H1 (cell line): ENCODE data around the gene MYO1F. TPM values are rescaled to one million over a fixed set of nuclear protein-coding genes. Genes with fewer than 3 reads are reported as not detected.

Experiments
- CTCF ChIA-PET: fragments of 300-600 bp; sonication (Branson Sonifier 250); formaldehyde crosslinking; loops from one replicate; lab custom pipeline; 2021; ENCODE audit not compliant: partially characterized antibody; lab: Charles Lee
- POLR2A ChIA-PET: fragments of 300-600 bp; sonication (Branson Sonifier 250); formaldehyde crosslinking; loops from one replicate; lab custom pipeline; 2021; ENCODE audit warnings: inconsistent platforms; ENCODE audit not compliant: partially characterized antibody; lab: Charles Lee
- DNase-seq, 2 experiments: peaks; one replicate each; pipeline versions ENCODE4 v3.0.0 to v3.0.0-alpha.2; 2010 to 2022; ENCODE audit warnings: low spot score in 2 of 2, low read depth in 1 of 2, mixed read lengths in 1 of 2
- FAIRE-seq: peaks from 2 replicates; lab custom pipeline; 2011; peaks lifted over from hg19 to GRCh38; lab: Jason Lieb, UNC
- H2AFZ ChIP-seq: 2 replicates; pipeline ENCODE4 v1.8.1; 2012; ENCODE audit warnings: low read length, inconsistent platforms
- H2AK5ac ChIP-seq: 2 replicates; pipeline ENCODE4 v1.6.1; 2013; ENCODE audit warnings: low read depth, low read length
- H2BK120ac ChIP-seq: replicated peaks from 2 replicates; pipeline ENCODE3; 2013; ENCODE audit warnings: low read depth, low read length, inconsistent platforms
- H2BK12ac ChIP-seq: 2 replicates; pipeline ENCODE4 v1.6.1; 2013; ENCODE audit warnings: low read depth, low read length
- H2BK15ac ChIP-seq: 2 replicates; pipeline ENCODE4 v1.6.1; 2013; ENCODE audit warnings: low read length
- H2BK20ac ChIP-seq: 2 replicates; pipeline ENCODE4 v1.6.1; 2013; ENCODE audit warnings: low read length
- H2BK5ac ChIP-seq: 2 replicates; pipeline ENCODE4 v1.6.1; 2013; ENCODE audit warnings: low read depth, low read length
- H3K14ac ChIP-seq: 2 replicates; pipeline ENCODE4 v1.6.1; 2013; ENCODE audit warnings: inconsistent platforms; ENCODE audit not compliant: insufficient read length
- H3K18ac ChIP-seq: 2 replicates; pipeline ENCODE4 v1.6.1; 2013; ENCODE audit warnings: low read length; ENCODE audit errors: extremely low read depth
- H3K23ac ChIP-seq: 2 replicates; pipeline ENCODE4 v1.6.1; 2013; ENCODE audit warnings: inconsistent platforms; ENCODE audit not compliant: insufficient read length
- H3K23me2 ChIP-seq: 2 replicates; pipeline ENCODE4 v1.6.1; 2013; ENCODE audit warnings: low read depth, low read length
- H3K27ac ChIP-seq: 2 replicates; pipeline ENCODE4 v1.6.1; 2011; ENCODE audit warnings: low read depth, low read length, inconsistent platforms
- H3K27me3 ChIP-seq, 4 experiments: replicated peaks in 1 of 4; 1 replicate in 1 of 4; 2 replicates in 3 of 4; pipeline versions ENCODE4 v1.6.1 to v1.8.1; 2011 to 2013; ENCODE audit warnings: low read length in 3 of 4, mild to moderate bottlenecking in 3 of 4, inconsistent platforms in 2 of 4, mixed read lengths in 2 of 4, moderate library complexity in 1 of 4; ENCODE audit not compliant: control insufficient read depth in 3 of 4, insufficient read depth in 3 of 4; ENCODE audit errors: extremely low read depth in 1 of 4
- H3K36me3 ChIP-seq, 4 experiments: 2 replicates each; pipeline versions ENCODE4 v1.6.1 to v1.8.1; 2011 to 2013; ENCODE audit warnings: mild to moderate bottlenecking in 4 of 4, low read length in 3 of 4, moderate library complexity in 2 of 4, control low read depth in 1 of 4, inconsistent platforms in 1 of 4; ENCODE audit not compliant: insufficient read depth in 4 of 4, control insufficient read depth in 2 of 4
- H3K4ac ChIP-seq: replicated peaks from 2 replicates; pipeline ENCODE3; 2013; ENCODE audit warnings: low read length, low read depth, mixed read lengths, inconsistent platforms; ENCODE audit not compliant: insufficient read length
- H3K4me1 ChIP-seq, 4 experiments: replicated peaks in 1 of 4; 1 replicate in 1 of 4; 2 replicates in 3 of 4; pipeline versions ENCODE4 v1.6.1 to v1.8.1; 2011 to 2013; ENCODE audit warnings: low read length in 3 of 4, inconsistent platforms in 2 of 4, mixed read lengths in 1 of 4; ENCODE audit not compliant: insufficient read depth in 4 of 4, control insufficient read depth in 3 of 4
- H3K4me2 ChIP-seq, 2 experiments: 2 replicates each; pipeline versions ENCODE4 v1.6.1 to v1.8.1; 2011 to 2013; ENCODE audit warnings: low read depth in 2 of 2, low read length in 2 of 2, control low read depth in 1 of 2, inconsistent platforms in 1 of 2, mild to moderate bottlenecking in 1 of 2; ENCODE audit not compliant: insufficient read depth in 1 of 2
- H3K4me3 ChIP-seq, 4 experiments: fragments of 200-600, 300-600 bp in 1 of 4; sonication (generic), shearing (Covaris generic), sonication (Bioruptor Twin) in 1 of 4; 2 replicates each; pipeline versions ENCODE4 v1.5.1 to v1.8.1; 2011 to 2016; ENCODE audit warnings: low read length in 4 of 4, low read depth in 3 of 4, control low read depth in 2 of 4, inconsistent platforms in 2 of 4, mild to moderate bottlenecking in 2 of 4, mixed read lengths in 1 of 4, moderate library complexity in 1 of 4; ENCODE audit not compliant: insufficient read depth in 2 of 4; ENCODE audit errors: extremely low read depth in 1 of 4
- H3K56ac ChIP-seq: replicated peaks from 2 replicates; pipeline ENCODE3; 2013; ENCODE audit warnings: low read depth, mild to moderate bottlenecking, mixed read lengths, low read length, inconsistent platforms; ENCODE audit not compliant: insufficient read length
- H3K79me1 ChIP-seq: 2 replicates; pipeline ENCODE4 v1.6.1; 2013; ENCODE audit warnings: low read depth, low read length, control low read depth
- H3K79me2 ChIP-seq, 2 experiments: 2 replicates each; pipeline versions ENCODE4 v1.6.1 to v1.8.1; 2012 to 2013; ENCODE audit warnings: low read length in 2 of 2, mild to moderate bottlenecking in 2 of 2, inconsistent platforms in 1 of 2; ENCODE audit not compliant: insufficient read depth in 2 of 2, control insufficient read depth in 1 of 2
- H3K9ac ChIP-seq, 4 experiments: replicated peaks in 1 of 4; 1 replicate in 1 of 4; 2 replicates in 3 of 4; pipeline versions ENCODE4 v1.6.1 to v1.8.1; 2011 to 2013; ENCODE audit warnings: low read depth in 3 of 4, low read length in 3 of 4, control low read depth in 2 of 4, mild to moderate bottlenecking in 2 of 4, moderate library complexity in 2 of 4, inconsistent platforms in 1 of 4; ENCODE audit errors: extremely low read depth in 1 of 4
- H3K9me3 ChIP-seq, 2 experiments: 2 replicates each; pipeline versions ENCODE4 v1.6.1 to v1.8.1; 2012 to 2013; ENCODE audit warnings: mild to moderate bottlenecking in 2 of 2, moderate library complexity in 2 of 2, control low read depth in 1 of 2, inconsistent platforms in 1 of 2, low read depth in 1 of 2, low read length in 1 of 2, mixed read lengths in 1 of 2; ENCODE audit not compliant: insufficient read depth in 2 of 2
- H4K20me1 ChIP-seq, 2 experiments: replicated peaks in 1 of 2; 2 replicates each; pipeline versions ENCODE3 to v1.8.1; 2011 to 2013; ENCODE audit warnings: inconsistent platforms in 2 of 2, low read length in 2 of 2, mild to moderate bottlenecking in 1 of 2; ENCODE audit not compliant: insufficient read depth in 2 of 2, control insufficient read depth in 1 of 2
- H4K5ac ChIP-seq: 2 replicates; pipeline ENCODE4 v1.6.1; 2013; ENCODE audit warnings: low read length, low read depth, mixed read lengths, inconsistent platforms; ENCODE audit not compliant: insufficient read length
- H4K8ac ChIP-seq: 2 replicates; pipeline ENCODE4 v1.8.0; 2013; ENCODE audit warnings: mild to moderate bottlenecking, moderate library complexity, low read length, inconsistent platforms; ENCODE audit not compliant: insufficient read depth; ENCODE audit errors: extremely low read depth
- H4K91ac ChIP-seq: replicated peaks from 2 replicates; pipeline ENCODE3; 2013; ENCODE audit warnings: low read length, mixed read lengths, inconsistent platforms; ENCODE audit not compliant: insufficient read length
- ASH2L ChIP-seq: fragments of 200-600, 300-600 bp; sonication (generic); IDR thresholded peaks from one replicate; pipeline ENCODE4 v1.7.1; 2017; ENCODE audit warnings: low read length
- ATF2 ChIP-seq: IDR thresholded peaks from 2 replicates; pipeline ENCODE4 v1.6.1; 2012; ENCODE audit warnings: low read length, inconsistent platforms
- BCL11A ChIP-seq, 2 experiments: IDR thresholded peaks; one replicate each; pipeline ENCODE4 v1.6.1; 2011; ENCODE audit warnings: low read depth in 2 of 2, low read length in 2 of 2, mild to moderate bottlenecking in 2 of 2
- CBX5 ChIP-seq: fragments of 300-800, 300-1000 bp; sonication (generic); IDR thresholded peaks from 2 replicates; pipeline ENCODE4 v1.7.1; 2016; ENCODE audit warnings: antibody characterized with exemption, low read length, low read depth
- EGR1 ChIP-seq: IDR thresholded peaks from 2 replicates; pipeline ENCODE4 v1.6.1; 2011; ENCODE audit warnings: low read depth, low read length, borderline replicate concordance
- HDAC2 ChIP-seq, 2 experiments: fragments of 300-600 bp in 1 of 2; sonication (generic) in 1 of 2; IDR thresholded peaks; 2 replicates each; pipeline ENCODE4 v1.6.1; 2011 to 2012; ENCODE audit warnings: low read depth in 2 of 2, low read length in 2 of 2, mild to moderate bottlenecking in 2 of 2, moderate library complexity in 2 of 2, borderline replicate concordance in 1 of 2, inconsistent platforms in 1 of 2
- RBBP5 ChIP-seq: IDR thresholded peaks from 2 replicates; pipeline ENCODE4 v1.7.1; 2012; ENCODE audit warnings: low read depth, mild to moderate bottlenecking, inconsistent platforms, low read length, moderate library complexity, borderline replicate concordance
- TBP ChIP-seq: IDR thresholded peaks from 2 replicates; pipeline ENCODE4 v1.6.1; 2011; ENCODE audit warnings: low read depth, low read length, improper control_type of control experiment
- TCF12 ChIP-seq: IDR thresholded peaks from 2 replicates; pipeline ENCODE4 v1.6.1; 2011; ENCODE audit warnings: low read depth, mild to moderate bottlenecking, low read length
- WGBS, 2 experiments: shearing (Covaris generic) in 1 of 2; methylation state at CpG; one replicate each; pipeline versions ENCODE4 v1.1.6 to v1.1.7; 2013 to 2015; ENCODE audit warnings: low lambda C conversion rate in 2 of 2, mixed read lengths in 2 of 2, inconsistent platforms in 1 of 2, low coverage in 1 of 2, missing lambda C conversion rate in 1 of 2; ENCODE audit not compliant: insufficient replicate concordance in 2 of 2, insufficient coverage in 1 of 2, insufficient read length in 1 of 2; ENCODE audit errors: extremely low coverage in 1 of 2, missing lambda C conversion rate in 1 of 2; 5-methylcytosine and 5-hydroxymethylcytosine counted together
- polyA plus RNA-seq, 7 experiments: library from polyadenylated mRNA; depleted of rRNA in 3 of 7; stranded (reverse) in 5 of 7; unstranded in 2 of 7; fragments of >200 nt in 5 of 7; fragments of 200-250 nt in 2 of 7; gene quantifications; 1 replicate in 5 of 7; 2 replicates in 1 of 7; 4 replicates in 1 of 7; pipeline versions ENCODE4 v1.2.1 to v1.2.3, GENCODE V29; 2011 to 2013; ENCODE audit warnings: missing spikeins in 2 of 7, mixed read lengths in 2 of 7
- total RNA-seq: library from RNA; stranded (reverse); fragmentation: NEBNext Ultra II Directional; extraction: Animal tissue kit (Norgen Biotek cat#: 25700); gene quantifications from 2 replicates; pipeline ENCODE4 v1.2.1, GENCODE V29; 2021

The MYO1F gene
- total and polyA plus RNA-seq, 2 of the 8 experiments (the other 6 are each of a cell fraction or from before 2014, with no cell fraction given) = 1.4 to 4.6 TPM

- Histone ChIP-seq H3K4me2 (peak overlapping the region; percentile 90 to 96), H2BK5ac (peak overlapping the region; percentile 98), H3K4ac (peak overlapping the region; percentile 100), H4K8ac (peak overlapping the region; percentile 91), H3K23me2 (peaks cover 17% of the 10 kb centered on the region), H4K20me1 (peaks cover 0 to 3% of the 10 kb centered on the region in 2 experiments), H3K36me3 (peaks cover 0 to 7% (median 3%) of the 10 kb centered on the region in 4 experiments; a peak in 3 of 8 replicates), H3K27me3 (no peaks in the 10 kb centered on the region), H3K14ac (no peak overlapping the region), H3K56ac (peak overlapping the region; percentile 82), H3K79me1 (peaks cover 6% of the 10 kb centered on the region), H4K5ac (peak overlapping the region; percentile 90), H4K91ac (peak overlapping the region; percentile 99), H2AFZ (no peak overlapping the region), H2BK20ac (peak overlapping the region; percentile 93; the same call in 1 of the 2 replicates), H3K18ac (peak overlapping the region; percentile 97), H3K79me2 (peaks cover 0 to 6% of the 10 kb centered on the region in 2 experiments; a peak in 1 of 4 replicates), H3K4me3 (peak overlapping the region; percentile 70 to 93 (median 88)), H3K27ac (peak overlapping the region; percentile 79), H2BK120ac (peak overlapping the region; percentile 99), H3K9ac (peak overlapping the region in 3 of 4 experiments; percentile 61 to 83 (median 75); a peak in 6 of 7 replicates), H2BK15ac (peak overlapping the region; percentile 100), H3K9me3 (peaks cover 5% of the 10 kb centered on the region in 2 experiments; a peak in 3 of 4 replicates), H2AK5ac (peak overlapping the region; percentile 99), H2BK12ac (peak overlapping the region; percentile 100), H3K23ac (no peak overlapping the region), H3K4me1 (peaks cover 10 to 29% (median 19%) of the 10 kb centered on the region in 4 experiments)
- peak; percentile 36 to 82 for DNase-seq
- 3% methylated on average over 46 of the region's 47 CpGs; no CpG with 5 or more reads in 1 of the 2 experiments for WGBS, 2 experiments
- FAIRE-seq = peak; percentile 63
- ChIA-PET CTCF (interaction anchor here (0.6 to 1.5 kb wide), 3 partner anchors 14 to 183 kb away, joined by 4 to 14 read pairs (median 4); no protein-coding TSS in a partner anchor), POLR2A (interaction anchor here (0.7 to 7.5 kb wide), 6 partner anchors 8 to 32 kb away, joined by 3 to 117 read pairs (median 4); no protein-coding TSS in a partner anchor)
- TF ChIP-seq CBX5 (no peak), ASH2L (peak; percentile 57), RBBP5 (no peak), TCF12 (peak; percentile 68; the same call in 1 of the 2 replicates), EGR1 (0 out of 2 replicates have a peak, but pooled peaks have one; percentile 2), ATF2 (no peak), BCL11A (IDR thresholded peaks at IDR 0.05; ENCODE audit: low read depth in 2 of 2, low read length in 2 of 2) (no peak), TBP (peak; percentile 51; the same call in 1 of the 2 replicates), HDAC2 (IDR thresholded peaks at IDR 0.05; ENCODE audit: borderline replicate concordance in 1 of 2, low read depth in 2 of 2, low read length in 2 of 2) (0 out of 4 replicates have a peak, but pooled peaks of 1 of the 2 experiments have one; percentile 6)
Observed at GRCh38 chr19:8609279-8610040, 32.2 kb upstream of the MYO1F start.
